Sciatic nerve (tissue), 2 donors: ENCODE measurements around the gene LRRC75A. TPM values are rescaled to one million over a fixed set of nuclear protein-coding genes. Genes with fewer than 3 reads are reported as not detected.
A peak's percentile ranks its signal among the peaks of the same experiment; 100 is the strongest.
"Not testable (repeated sequence)": the region's sequence is repeated elsewhere in the genome, so short reads cannot be mapped to it uniquely, and the experiment has no call there.

Experiments used
- ATAC-seq: fragments of 200-7000 bp; cut with Tn5 transposase; one replicate; pipeline ENCODE4 v1.9.1; 2020; ENCODE audit warnings: mild to moderate bottlenecking, moderate library complexity
- DNase-seq: peaks from one replicate; pipeline ENCODE4 v3.0.0-alpha.2; 2020; ENCODE audit warnings: low spot score
- intact Hi-C: fragments of 100-400 bp; cut with DNase I; formaldehyde crosslinking; loops from one replicate; pipeline ENCODE4 v1.14.2; 2022
- total RNA-seq: library from RNA; stranded (reverse); fragmentation: NEBNext Ultra II Directional; extraction: Animal tissue kit (Norgen Biotek cat#: 25700); gene quantifications from one replicate; pipeline ENCODE4 v1.2.1, GENCODE V29; 2021
- donor health status: DM: no; HTN: no; CAD: no.
- donor health status: DM: no; HTN: no; CAD: no.

The LRRC75A gene
- total RNA-seq = 7.0 TPM

- peak; percentile 75 for DNase-seq
- intact Hi-C loops = no loop called here
Measured at GRCh38 chr17:16491703-16492612, at the start of gene LRRC75A. TSS of gene LRRC75A (minus strand) at chr17:16492193. CDS start at chr17:16491990, 203 bp downstream.

GRCh38 chr17:16537130-16537458, 45.1 kb upstream of the LRRC75A start:
- intact Hi-C loops = no loop called here
- ATAC-seq = no peak
- no peak for DNase-seq

More at GRCh38 chr17:16491703-16492612, at the start of gene LRRC75A:
- peak; percentile 68 for ATAC-seq

- DNase-seq (no peak), ATAC-seq (no peak)
- intact Hi-C loops = no loop called here
Measured at GRCh38 chr17:16534236-16534635, 42.2 kb upstream of the LRRC75A start.

GRCh38 chr17:16529906-16530305, 37.9 kb upstream of the LRRC75A start:
- DNase-seq (no peak), ATAC-seq (no peak)
- intact Hi-C loops = no loop called here

- DNase-seq = no peak
- intact Hi-C loops = no loop called here
Measured at GRCh38 chr17:16527298-16527697, 35.3 kb upstream of the LRRC75A start.

GRCh38 chr17:16525556-16525955, 33.6 kb upstream of the LRRC75A start:
- DNase-seq, ATAC-seq, intact Hi-C loops: not testable (repeated sequence)

More at GRCh38 chr17:16527298-16527697, 35.3 kb upstream of the LRRC75A start:
- no peak for ATAC-seq

GRCh38 chr17:16521070-16521727, 29.2 kb upstream of the LRRC75A start:
- DNase-seq = peak; percentile 80
- ATAC-seq = peak; percentile 92
- intact Hi-C loops = loop anchor here (5.0 kb wide), 1 partner anchor 69 kb away; no protein-coding TSS in a partner anchor

GRCh38 chr17:16519021-16519420, 27.0 kb upstream of the LRRC75A start:
- intact Hi-C loops = loop anchor here (10.0 kb wide), 1 partner anchor 926 kb away; no protein-coding TSS in a partner anchor
- ATAC-seq (no peak), DNase-seq (no peak)

- intact Hi-C loops = loop anchor here (10.0 kb wide), 1 partner anchor 927 kb away; no protein-coding TSS in a partner anchor
- ATAC-seq (no peak), DNase-seq (peak; percentile 27)
Measured at GRCh38 chr17:16517477-16517876, 25.5 kb upstream of the LRRC75A start.

GRCh38 chr17:16516594-16517051, 24.6 kb upstream of the LRRC75A start:
- intact Hi-C loops = loop anchor here (10.0 kb wide), 1 partner anchor 928 kb away; no protein-coding TSS in a partner anchor
- ATAC-seq (peak; percentile 79), DNase-seq (peak; percentile 61)

GRCh38 chr17:16515933-16516332, 23.9 kb upstream of the LRRC75A start:
- DNase-seq (peak; percentile 22), ATAC-seq (no peak)
- intact Hi-C loops = loop anchor here (10.0 kb wide), 1 partner anchor 929 kb away; no protein-coding TSS in a partner anchor

- intact Hi-C loops = loop anchor here (10.0 kb wide), 1 partner anchor 931 kb away; no protein-coding TSS in a partner anchor
- ATAC-seq (no peak), DNase-seq (peak; percentile 21)
Measured at GRCh38 chr17:16513873-16514272, 21.9 kb upstream of the LRRC75A start.

GRCh38 chr17:16512011-16512410, 20.0 kb upstream of the LRRC75A start:
- DNase-seq = peak; percentile 10
- no peak for ATAC-seq
- intact Hi-C loops = loop anchor here (10.0 kb wide), 1 partner anchor 933 kb away; no protein-coding TSS in a partner anchor

GRCh38 chr17:16511593-16511992, 19.6 kb upstream of the LRRC75A start:
- ATAC-seq = no peak
- intact Hi-C loops = loop anchor here (10.0 kb wide), 1 partner anchor 933 kb away; no protein-coding TSS in a partner anchor
- no peak for DNase-seq

GRCh38 chr17:16507918-16508533, 16.0 kb upstream of the LRRC75A start:
- intact Hi-C loops = no loop called here
- ATAC-seq (no peak), DNase-seq (no peak)

GRCh38 chr17:16506188-16506587, 14.2 kb upstream of the LRRC75A start:
- ATAC-seq (no peak), DNase-seq (peak; percentile 28)
- intact Hi-C loops = no loop called here

GRCh38 chr17:16504984-16505383, 13.0 kb upstream of the LRRC75A start:
- DNase-seq (no peak), ATAC-seq (no peak)
- intact Hi-C loops = no loop called here

GRCh38 chr17:16496820-16497489, 5.0 kb upstream of the LRRC75A start:
- intact Hi-C loops = no loop called here
- DNase-seq (no peak), ATAC-seq (no peak)
